Measurements from ENCODE around the gene ELMO3.

Gene ELMO3

GRCh38 chr16:67198238-67198734 is 645 bp upstream of the ELMO3 start:
- no peak for DNase-seq (ENCODE audit: low read depth in 2 of 2)

GRCh38 chr16:67199808-67200198 is 872 bp downstream of the ELMO3 start:
- DNase-seq (ENCODE audit: low read depth in 2 of 2), result no peak

- no peak for DNase-seq (ENCODE audit: low read depth in 2 of 2)
Observed at GRCh38 chr16:67200491-67200890, 1.6 kb downstream of the ELMO3 start.

GRCh38 chr16:67201411-67202345 is 2.7 kb downstream of the ELMO3 start:
- no peak for DNase-seq (ENCODE audit: low read depth in 2 of 2)

- DNase-seq (ENCODE audit: low read depth in 2 of 2), result no peak
Observed at GRCh38 chr16:67202426-67202825, 3.5 kb downstream of the ELMO3 start.

GRCh38 chr16:67202956-67203493 is 4.1 kb downstream of the ELMO3 start:
- DNase-seq (ENCODE audit: low read depth in 2 of 2), result no peak

GRCh38 chr16:67204076-67204475 is 5.1 kb downstream of the ELMO3 start:
- no peak for DNase-seq (ENCODE audit: low read depth in 2 of 2)

GRCh38 chr16:67206129-67206837 is 7.4 kb downstream of the ELMO3 start:
- no peak for DNase-seq (ENCODE audit: low read depth in 2 of 2)

- DNase-seq (ENCODE audit: low read depth in 2 of 2), result no peak
Observed at GRCh38 chr16:67206838-67207248, 7.9 kb downstream of the ELMO3 start.

- no peak for DNase-seq (ENCODE audit: low read depth in 2 of 2)
Observed at GRCh38 chr16:67207249-67208091, 8.5 kb downstream of the ELMO3 start.

GRCh38 chr16:67208154-67208896 is 9.4 kb downstream of the ELMO3 start:
- DNase-seq (ENCODE audit: low read depth in 2 of 2), result no peak

GRCh38 chr16:67209565-67209964 is 10.6 kb downstream of the ELMO3 start:
- DNase-seq (ENCODE audit: low read depth in 2 of 2), result no peak

- DNase-seq (ENCODE audit: low read depth in 2 of 2), result no peak
Observed at GRCh38 chr16:67210069-67210937, 11.4 kb downstream of the ELMO3 start.

GRCh38 chr16:67211674-67212073 is 12.7 kb downstream of the ELMO3 start:
- no peak for DNase-seq (ENCODE audit: low read depth in 2 of 2)

GRCh38 chr16:67212766-67213165 is 13.8 kb downstream of the ELMO3 start:
- DNase-seq (ENCODE audit: low read depth in 2 of 2), result no peak

- no peak for DNase-seq (ENCODE audit: low read depth in 2 of 2)
Observed at GRCh38 chr16:67213197-67214019, 14.5 kb downstream of the ELMO3 start.

GRCh38 chr16:67215706-67216105 is 16.8 kb downstream of the ELMO3 start:
- no peak for DNase-seq (ENCODE audit: low read depth in 2 of 2)

- DNase-seq (ENCODE audit: low read depth in 2 of 2), result no peak
Observed at GRCh38 chr16:67216612-67217490, 17.9 kb downstream of the ELMO3 start.
